Stimulated activated naive CD8-positive, alpha-beta T cell treated with anti-CD3 and anti-CD28 coated beads, Interleukin-15, Interleukin-2, amounts not matched to agents 100 ng/mL and 50 ng/mL, for 24 hours (primary cell): Measurements from ENCODE around the gene TRIM25.

Source experiments
- H3K27ac Mint-ChIP-seq: one replicate; pipeline ENCODE4 v1.8.0; 2021; ENCODE audit warnings: mild to moderate bottlenecking, mixed read lengths
- H3K27me3 Mint-ChIP-seq: one replicate; pipeline ENCODE4 v1.8.0; 2021; ENCODE audit warnings: mixed read lengths
- H3K36me3 Mint-ChIP-seq: one replicate; pipeline ENCODE4 v1.8.0; 2021; ENCODE audit warnings: low read depth, mixed read lengths
- H3K4me1 Mint-ChIP-seq: one replicate; pipeline ENCODE4 v1.8.0; 2021; ENCODE audit warnings: low read depth, mixed read lengths
- H3K4me3 Mint-ChIP-seq: one replicate; pipeline ENCODE4 v1.8.0; 2021; ENCODE audit warnings: mild to moderate bottlenecking, mixed read lengths
- H3K9me3 Mint-ChIP-seq: one replicate; pipeline ENCODE4 v1.8.0; 2021; ENCODE audit warnings: mixed read lengths

Gene TRIM25

GRCh38 chr17:56892333-56892732 is 21.5 kb downstream of the TRIM25 start:
- Mint-ChIP-seq H3K36me3 (peaks cover 91% of the 10 kb centered on the region), H3K4me1 (peaks cover 7% of the 10 kb centered on the region), H3K4me3 (no peak overlapping the region), H3K27me3 (no peaks in the 10 kb centered on the region), H3K27ac (no peak overlapping the region), H3K9me3 (peaks cover 4% of the 10 kb centered on the region)

DNA sequence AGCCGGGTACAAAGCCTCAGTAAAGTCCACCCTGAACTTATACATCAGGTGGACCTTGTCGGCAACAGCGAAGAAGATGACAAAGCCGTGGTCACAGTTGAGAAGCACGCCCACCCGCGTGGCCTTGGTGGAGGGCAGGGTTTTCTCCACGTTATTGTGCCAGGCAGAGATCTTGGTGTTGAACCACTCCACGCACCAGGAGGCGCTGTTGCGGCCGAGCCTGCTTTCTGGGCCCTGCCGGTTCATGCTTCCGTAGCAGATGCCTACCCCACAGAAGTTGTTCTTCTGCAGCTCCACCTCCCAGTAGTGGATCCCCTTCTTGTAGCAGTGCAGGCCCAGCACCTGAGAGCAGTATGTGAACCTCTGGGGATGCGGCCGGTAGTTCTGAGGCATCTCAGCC is 22.1 kb downstream of the TRIM25 start:
- H3K27ac Mint-ChIP-seq, result no peak overlapping the region
- H3K27me3 Mint-ChIP-seq, result no peaks in the 10 kb centered on the region
- H3K9me3 Mint-ChIP-seq, result peaks cover 6% of the 10 kb centered on the region
- H3K4me3 Mint-ChIP-seq, result no peak overlapping the region
- H3K4me1 Mint-ChIP-seq, result peaks cover 4% of the 10 kb centered on the region
- H3K36me3 Mint-ChIP-seq, result peaks cover 95% of the 10 kb centered on the region

- H3K36me3 Mint-ChIP-seq, result peaks cover 98% of the 10 kb centered on the region
Measured at GRCh38 chr17:56890906-56891674, 22.8 kb downstream of the TRIM25 start.

GRCh38 chr17:56890390-56890789 is 23.5 kb downstream of the TRIM25 start:
- H3K4me3 Mint-ChIP-seq, result no peak overlapping the region
- H3K36me3 Mint-ChIP-seq, result peaks cover 92% of the 10 kb centered on the region
- H3K27ac Mint-ChIP-seq, result no peak overlapping the region

More at GRCh38 chr17:56890906-56891674, 22.8 kb downstream of the TRIM25 start:
- H3K9me3 Mint-ChIP-seq, result peaks cover 6% of the 10 kb centered on the region
- peaks cover 3% of the 10 kb centered on the region for H3K4me1 Mint-ChIP-seq
- H3K4me3 Mint-ChIP-seq, result no peak overlapping the region
- no peaks in the 10 kb centered on the region for H3K27me3 Mint-ChIP-seq
- no peak overlapping the region for H3K27ac Mint-ChIP-seq

GRCh38 chr17:56887552-56888467 is 26.0 kb downstream of the TRIM25 start:
- H3K4me3 Mint-ChIP-seq, result no peak overlapping the region
- H3K9me3 Mint-ChIP-seq, result peaks cover 6% of the 10 kb centered on the region

More at GRCh38 chr17:56890390-56890789, 23.5 kb downstream of the TRIM25 start:
- Mint-ChIP-seq H3K9me3 (peaks cover 6% of the 10 kb centered on the region), H3K4me1 (no peaks in the 10 kb centered on the region), H3K27me3 (no peaks in the 10 kb centered on the region)

GRCh38 chr17:56887105-56887504 is 26.7 kb downstream of the TRIM25 start:
- peaks cover 6% of the 10 kb centered on the region for H3K9me3 Mint-ChIP-seq
- no peak overlapping the region for H3K27ac Mint-ChIP-seq
- no peaks in the 10 kb centered on the region for H3K27me3 Mint-ChIP-seq
- H3K36me3 Mint-ChIP-seq, result peaks cover 61% of the 10 kb centered on the region
- H3K4me3 Mint-ChIP-seq, result no peak overlapping the region
- H3K4me1 Mint-ChIP-seq, result no peaks in the 10 kb centered on the region

More at GRCh38 chr17:56887552-56888467, 26.0 kb downstream of the TRIM25 start:
- no peak overlapping the region for H3K27ac Mint-ChIP-seq
- H3K27me3 Mint-ChIP-seq, result no peaks in the 10 kb centered on the region
- no peaks in the 10 kb centered on the region for H3K4me1 Mint-ChIP-seq
- peaks cover 68% of the 10 kb centered on the region for H3K36me3 Mint-ChIP-seq

- Mint-ChIP-seq H3K9me3 (peaks cover 6% of the 10 kb centered on the region), H3K27me3 (no peaks in the 10 kb centered on the region), H3K36me3 (peaks cover 55% of the 10 kb centered on the region), H3K4me3 (no peak overlapping the region), H3K4me1 (no peaks in the 10 kb centered on the region), H3K27ac (no peak overlapping the region)
Measured at GRCh38 chr17:56886288-56886731, 27.5 kb downstream of the TRIM25 start.

DNA sequence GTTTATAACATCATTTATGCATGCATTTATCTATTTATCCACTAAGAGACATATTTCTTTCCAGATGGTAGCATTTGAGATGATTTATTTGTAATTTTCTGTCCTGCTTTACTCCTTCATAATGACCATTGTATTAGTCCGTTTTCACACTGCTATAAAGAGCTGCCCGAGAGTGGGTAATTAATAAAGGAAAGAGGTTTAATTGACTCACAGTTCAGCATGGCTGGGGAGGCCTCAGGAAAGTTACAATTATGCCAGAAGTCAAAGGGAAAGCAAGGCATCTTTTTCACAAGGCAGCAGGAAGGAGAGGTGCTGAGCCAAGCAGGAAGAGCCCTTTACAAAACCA is 28.6 kb downstream of the TRIM25 start:
- Mint-ChIP-seq H3K27me3 (no peaks in the 10 kb centered on the region), H3K27ac (no peak overlapping the region), H3K4me1 (no peaks in the 10 kb centered on the region), H3K4me3 (no peak overlapping the region), H3K9me3 (peaks cover 6% of the 10 kb centered on the region), H3K36me3 (peaks cover 45% of the 10 kb centered on the region)

- H3K36me3 Mint-ChIP-seq, result peaks cover 39% of the 10 kb centered on the region
- H3K27me3 Mint-ChIP-seq, result no peaks in the 10 kb centered on the region
- H3K4me1 Mint-ChIP-seq, result no peaks in the 10 kb centered on the region
- H3K27ac Mint-ChIP-seq, result no peak overlapping the region
- H3K4me3 Mint-ChIP-seq, result no peak overlapping the region
- peaks cover 6% of the 10 kb centered on the region for H3K9me3 Mint-ChIP-seq
Measured at GRCh38 chr17:56884483-56885311, 29.2 kb downstream of the TRIM25 start.

DNA sequence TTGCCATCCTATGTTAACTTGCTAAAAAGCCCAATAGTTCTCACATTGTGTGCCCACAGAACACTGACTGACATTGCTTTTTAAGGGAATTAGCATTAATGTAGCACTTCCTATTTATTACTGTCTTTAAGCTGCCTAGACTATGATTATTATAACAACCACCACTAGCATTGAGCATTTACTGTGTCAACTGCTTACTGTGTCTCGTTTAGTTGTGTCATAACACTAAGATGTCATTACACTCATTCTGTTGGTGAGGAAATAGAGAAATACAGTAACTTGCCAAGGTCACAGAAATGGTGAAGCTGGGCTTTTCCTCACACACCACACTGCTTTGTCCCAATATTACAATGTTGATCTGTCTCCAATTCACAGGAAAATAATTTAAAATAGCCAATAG is 30.2 kb downstream of the TRIM25 start:
- no peak overlapping the region for H3K4me3 Mint-ChIP-seq
- no peaks in the 10 kb centered on the region for H3K27me3 Mint-ChIP-seq
- H3K27ac Mint-ChIP-seq, result no peak overlapping the region
- H3K9me3 Mint-ChIP-seq, result peaks cover 6% of the 10 kb centered on the region
- peaks cover 28% of the 10 kb centered on the region for H3K36me3 Mint-ChIP-seq
- H3K4me1 Mint-ChIP-seq, result no peaks in the 10 kb centered on the region

- no peak overlapping the region for H3K4me3 Mint-ChIP-seq
- no peak overlapping the region for H3K27ac Mint-ChIP-seq
- no peaks in the 10 kb centered on the region for H3K4me1 Mint-ChIP-seq
- H3K36me3 Mint-ChIP-seq, result peaks cover 10% of the 10 kb centered on the region
- no peaks in the 10 kb centered on the region for H3K9me3 Mint-ChIP-seq
- H3K27me3 Mint-ChIP-seq, result no peaks in the 10 kb centered on the region
Measured at GRCh38 chr17:56881685-56882295, 32.1 kb downstream of the TRIM25 start.

- H3K4me3 Mint-ChIP-seq, result no peak overlapping the region
- H3K27ac Mint-ChIP-seq, result no peak overlapping the region
- no peaks in the 10 kb centered on the region for H3K4me1 Mint-ChIP-seq
- no peaks in the 10 kb centered on the region for H3K9me3 Mint-ChIP-seq
- H3K27me3 Mint-ChIP-seq, result no peaks in the 10 kb centered on the region
- H3K36me3 Mint-ChIP-seq, result peaks cover 3% of the 10 kb centered on the region
Measured at GRCh38 chr17:56880571-56880970, 33.3 kb downstream of the TRIM25 start.

GRCh38 chr17:56880133-56880532 is 33.7 kb downstream of the TRIM25 start:
- Mint-ChIP-seq H3K9me3 (no peaks in the 10 kb centered on the region), H3K27ac (peak overlapping the region; percentile 49), H3K4me1 (no peaks in the 10 kb centered on the region), H3K27me3 (no peaks in the 10 kb centered on the region), H3K36me3 (no peaks in the 10 kb centered on the region), H3K4me3 (no peak overlapping the region)

DNA sequence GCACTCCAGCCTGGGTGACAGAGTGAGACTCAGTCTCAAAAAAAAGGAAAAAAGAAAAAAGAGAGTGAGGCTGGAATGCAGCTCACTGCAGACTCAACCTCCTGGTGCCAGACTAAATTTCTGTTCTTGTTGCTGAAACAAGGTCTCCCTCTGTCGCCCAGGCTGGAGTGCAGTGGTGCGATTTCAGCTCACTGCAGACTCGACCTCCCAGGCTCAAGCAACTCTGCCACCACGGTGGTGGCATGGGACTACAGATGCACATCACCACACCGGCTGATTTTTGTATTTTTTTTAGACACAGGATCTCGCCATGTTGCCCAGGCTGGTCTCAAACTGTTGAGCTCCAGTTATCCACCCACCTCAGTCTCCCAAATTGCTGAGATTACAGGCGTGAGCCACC is 34.6 kb downstream of the TRIM25 start:
- H3K4me3 Mint-ChIP-seq, result no peak overlapping the region
- no peaks in the 10 kb centered on the region for H3K27me3 Mint-ChIP-seq
- no peaks in the 10 kb centered on the region for H3K36me3 Mint-ChIP-seq
- H3K9me3 Mint-ChIP-seq, result no peaks in the 10 kb centered on the region
- no peaks in the 10 kb centered on the region for H3K4me1 Mint-ChIP-seq
- no peak overlapping the region for H3K27ac Mint-ChIP-seq
